ENCODE results near the gene HIP1R.
"Not testable (repeated sequence)": the region's sequence is repeated elsewhere in the genome, so short reads cannot be mapped to it uniquely, and the experiment has no call there.

The HIP1R gene

GRCh38 chr12:122876281-122876680 lies 41.0 kb downstream of the HIP1R start:
- H3K9me3 Mint-ChIP-seq; H3K27me3 Mint-ChIP-seq; ATAC-seq (ENCODE audit: low read depth); H3K4me3 Mint-ChIP-seq; DNase-seq (ENCODE audit: low spot score in 2 of 2): not testable (repeated sequence)
- peaks cover 66% of the 10 kb centered on the region for H3K4me1 Mint-ChIP-seq
- peak overlapping the region; percentile 58 for H3K27ac Mint-ChIP-seq
- H3K36me3 Mint-ChIP-seq: peaks cover 14% of the 10 kb centered on the region

GRCh38 chr12:122876731-122877130 lies 41.5 kb downstream of the HIP1R start:
- Mint-ChIP-seq H3K4me3 (no peak overlapping the region), H3K36me3 (peaks cover 14% of the 10 kb centered on the region), H3K27me3 (no peaks in the 10 kb centered on the region), H3K27ac (no peak overlapping the region), H3K9me3 (no peaks in the 10 kb centered on the region), H3K4me1 (peaks cover 68% of the 10 kb centered on the region)
- no peak for ATAC-seq (ENCODE audit: low read depth)
- DNase-seq (ENCODE audit: low spot score in 2 of 2): no peak

GRCh38 chr12:122878780-122879612 lies 43.7 kb downstream of the HIP1R start:
- DNase-seq (ENCODE audit: low spot score in 2 of 2): no peak
- Mint-ChIP-seq H3K36me3 (peaks cover 17% of the 10 kb centered on the region), H3K27ac (no peak overlapping the region), H3K4me1 (peaks cover 68% of the 10 kb centered on the region), H3K27me3 (no peaks in the 10 kb centered on the region), H3K9me3 (no peaks in the 10 kb centered on the region), H3K4me3 (no peak overlapping the region)
- no peak for ATAC-seq (ENCODE audit: low read depth)

- Mint-ChIP-seq H3K4me1 (peaks cover 62% of the 10 kb centered on the region), H3K9me3 (no peaks in the 10 kb centered on the region), H3K27me3 (no peaks in the 10 kb centered on the region), H3K27ac (peak overlapping the region; percentile 7), H3K4me3 (no peak overlapping the region), H3K36me3 (peaks cover 17% of the 10 kb centered on the region)
- DNase-seq (ENCODE audit: low spot score in 2 of 2) (no peak), ATAC-seq (ENCODE audit: low read depth) (no peak)
Measured at GRCh38 chr12:122880155-122880667, 45.0 kb downstream of the HIP1R start.

GRCh38 chr12:122880668-122881067 lies 45.4 kb downstream of the HIP1R start:
- Mint-ChIP-seq H3K36me3 (peaks cover 17% of the 10 kb centered on the region), H3K27ac (peak overlapping the region; percentile 7)

GRCh38 chr12:122882908-122883558 lies 47.8 kb downstream of the HIP1R start:
- H3K27ac Mint-ChIP-seq: peak overlapping the region; percentile 25
- no peaks in the 10 kb centered on the region for H3K27me3 Mint-ChIP-seq
- no peak overlapping the region for H3K4me3 Mint-ChIP-seq
- peaks cover 14% of the 10 kb centered on the region for H3K36me3 Mint-ChIP-seq
- ATAC-seq (ENCODE audit: low read depth) (no peak), DNase-seq (ENCODE audit: low spot score in 2 of 2) (no peak)
- no peaks in the 10 kb centered on the region for H3K9me3 Mint-ChIP-seq
- H3K4me1 Mint-ChIP-seq: peaks cover 61% of the 10 kb centered on the region

More at GRCh38 chr12:122880668-122881067, 45.4 kb downstream of the HIP1R start:
- H3K9me3 Mint-ChIP-seq: no peaks in the 10 kb centered on the region
- DNase-seq (ENCODE audit: low spot score in 2 of 2) (no peak), ATAC-seq (ENCODE audit: low read depth) (peak; percentile 61)
- H3K4me3 Mint-ChIP-seq: no peak overlapping the region
- H3K4me1 Mint-ChIP-seq: peaks cover 59% of the 10 kb centered on the region
- no peaks in the 10 kb centered on the region for H3K27me3 Mint-ChIP-seq

GRCh38 chr12:122884091-122884826 lies 49.0 kb downstream of the HIP1R start:
- peaks cover 66% of the 10 kb centered on the region for H3K4me1 Mint-ChIP-seq
- peak overlapping the region; percentile 25 for H3K27ac Mint-ChIP-seq
- DNase-seq (ENCODE audit: low spot score in 2 of 2) (no peak), ATAC-seq (ENCODE audit: low read depth) (no peak)
- H3K9me3 Mint-ChIP-seq: no peaks in the 10 kb centered on the region
- no peaks in the 10 kb centered on the region for H3K27me3 Mint-ChIP-seq
- no peak overlapping the region for H3K4me3 Mint-ChIP-seq
- peaks cover 14% of the 10 kb centered on the region for H3K36me3 Mint-ChIP-seq

- no peaks in the 10 kb centered on the region for H3K9me3 Mint-ChIP-seq
- H3K4me3 Mint-ChIP-seq: no peak overlapping the region
- H3K27me3 Mint-ChIP-seq: no peaks in the 10 kb centered on the region
- peaks cover 65% of the 10 kb centered on the region for H3K4me1 Mint-ChIP-seq
- H3K27ac Mint-ChIP-seq: no peak overlapping the region
- no peak for ATAC-seq (ENCODE audit: low read depth)
- DNase-seq (ENCODE audit: low spot score in 2 of 2): no peak
- peaks cover 12% of the 10 kb centered on the region for H3K36me3 Mint-ChIP-seq
Measured at GRCh38 chr12:122884860-122885259, 49.6 kb downstream of the HIP1R start.

- peaks cover 59% of the 10 kb centered on the region for H3K4me1 Mint-ChIP-seq
- DNase-seq (ENCODE audit: low spot score in 2 of 2) (no peak), ATAC-seq (ENCODE audit: low read depth) (no peak)
- H3K27me3 Mint-ChIP-seq: no peaks in the 10 kb centered on the region
- peaks cover 3% of the 10 kb centered on the region for H3K36me3 Mint-ChIP-seq
- H3K9me3 Mint-ChIP-seq: no peaks in the 10 kb centered on the region
- H3K27ac Mint-ChIP-seq: no peak overlapping the region
- H3K4me3 Mint-ChIP-seq: no peak overlapping the region
Measured at GRCh38 chr12:122886161-122886560, 50.9 kb downstream of the HIP1R start.

GRCh38 chr12:122886851-122887818 lies 51.9 kb downstream of the HIP1R start:
- peak; percentile 74 for ATAC-seq (ENCODE audit: low read depth)
- Mint-ChIP-seq H3K36me3 (peaks cover 3% of the 10 kb centered on the region), H3K27me3 (no peaks in the 10 kb centered on the region)

GRCh38 chr12:122887819-122888212 lies 52.6 kb downstream of the HIP1R start:
- Mint-ChIP-seq H3K27me3 (no peaks in the 10 kb centered on the region), H3K4me3 (peak overlapping the region; percentile 73), H3K36me3 (peaks cover 3% of the 10 kb centered on the region), H3K27ac (peak overlapping the region; percentile 84), H3K4me1 (peaks cover 53% of the 10 kb centered on the region), H3K9me3 (no peaks in the 10 kb centered on the region)
- ATAC-seq (ENCODE audit: low read depth): peak; percentile 17
- DNase-seq (ENCODE audit: low spot score in 2 of 2): no peak

More at GRCh38 chr12:122886851-122887818, 51.9 kb downstream of the HIP1R start:
- peak in 1 of 2 donors; percentile 60 for DNase-seq (ENCODE audit: low spot score in 2 of 2)
- Mint-ChIP-seq H3K27ac (peak overlapping the region; percentile 84), H3K4me1 (peaks cover 58% of the 10 kb centered on the region), H3K4me3 (peak overlapping the region; percentile 73), H3K9me3 (no peaks in the 10 kb centered on the region)

GRCh38 chr12:122888232-122888752 lies 53.0 kb downstream of the HIP1R start:
- peak; percentile 70 for ATAC-seq (ENCODE audit: low read depth)
- DNase-seq (ENCODE audit: low spot score in 2 of 2): peak in 1 of 2 donors; percentile 60
- peak overlapping the region; percentile 84 for H3K27ac Mint-ChIP-seq
- peaks cover 50% of the 10 kb centered on the region for H3K4me1 Mint-ChIP-seq
- no peaks in the 10 kb centered on the region for H3K27me3 Mint-ChIP-seq
- no peaks in the 10 kb centered on the region for H3K9me3 Mint-ChIP-seq
- H3K4me3 Mint-ChIP-seq: peak overlapping the region; percentile 73
- H3K36me3 Mint-ChIP-seq: peaks cover 3% of the 10 kb centered on the region
